ENCODE measurements around the gene STARD13.

GRCh38 chr13:33270895-33271538, 14.5 kb downstream of the STARD13 start:
- no peak for TF ChIP-seq CTCF (IDR thresholded peaks at IDR 0.05)
- no peak for TF ChIP-seq POLR2A (IDR thresholded peaks at IDR 0.05)
